CD4-positive, alpha-beta memory T cell (primary cell): ENCODE results near the gene SCG3. TPM values are rescaled to one million over a fixed set of nuclear protein-coding genes. Genes with fewer than 3 reads are reported as not detected.
"Not testable (repeated sequence)": the region's sequence is repeated elsewhere in the genome, so short reads cannot be mapped to it uniquely, and the experiment has no call there.

ENCODE experiments used
- CTCF ChIA-PET: fragments of 350-600 bp; sonication (Branson Sonifier 250); formaldehyde crosslinking; loops from one replicate; lab custom pipeline; 2021; ENCODE audit warnings: inconsistent platforms; ENCODE audit not compliant: partially characterized antibody; lab: Charles Lee
- POLR2A ChIA-PET: fragments of 350-600 bp; sonication (Branson Sonifier 250); formaldehyde crosslinking; loops from one replicate; lab custom pipeline; 2021; ENCODE audit not compliant: partially characterized antibody; lab: Charles Lee
- DNase-seq, 5 donors: peaks; one replicate each; pipeline versions ENCODE4 v3.0.0 to v3.0.0-alpha.2; 2020 to 2022; ENCODE audit warnings: mixed read lengths in 1 of 5
- H3K27ac ChIP-seq: one replicate; pipeline ENCODE4 v1.7.0; 2013; ENCODE audit warnings: low read depth, low read length
- H3K27me3 ChIP-seq: 2 replicates; pipeline ENCODE4 v1.7.0; 2013; ENCODE audit warnings: mild to moderate bottlenecking, low read length, moderate library complexity; ENCODE audit not compliant: insufficient read depth
- H3K36me3 ChIP-seq: 2 replicates; pipeline ENCODE4 v1.7.0; 2013; ENCODE audit warnings: mild to moderate bottlenecking, low read length, moderate library complexity; ENCODE audit not compliant: insufficient read depth
- H3K4me1 ChIP-seq: 2 replicates; pipeline ENCODE4 v1.7.0; 2013; ENCODE audit warnings: mild to moderate bottlenecking, low read length, moderate library complexity; ENCODE audit not compliant: insufficient read depth
- H3K4me3 ChIP-seq, 2 donors: one replicate each; pipeline ENCODE4 v1.7.0; 2013; ENCODE audit warnings: low read length in 2 of 2, mild to moderate bottlenecking in 1 of 2
- H3K9me3 ChIP-seq, 2 donors: one replicate each; pipeline ENCODE4 v1.7.0; 2013; ENCODE audit warnings: low read length in 2 of 2, control low read depth in 1 of 2; ENCODE audit not compliant: control insufficient read depth in 1 of 2
- H3K27ac Mint-ChIP-seq, 7 donors: one replicate each; pipeline ENCODE4 v1.8.0; 2020 to 2021; ENCODE audit warnings: mixed read lengths in 7 of 7, mild to moderate bottlenecking in 6 of 7, inconsistent platforms in 3 of 7, moderate library complexity in 3 of 7
- H3K27me3 Mint-ChIP-seq, 2 donors: one replicate each; pipeline ENCODE4 v1.8.0; 2020 to 2021; ENCODE audit warnings: mixed read lengths in 2 of 2
- H3K36me3 Mint-ChIP-seq, 2 donors: one replicate each; pipeline ENCODE4 v1.8.0; 2020 to 2021; ENCODE audit warnings: mixed read lengths in 2 of 2, inconsistent platforms in 1 of 2, mild to moderate bottlenecking in 1 of 2
- H3K4me1 Mint-ChIP-seq, 4 donors: one replicate each; pipeline ENCODE4 v1.8.0; 2020 to 2021; ENCODE audit warnings: mixed read lengths in 4 of 4, mild to moderate bottlenecking in 1 of 4
- H3K4me3 Mint-ChIP-seq, 8 donors: one replicate each; pipeline ENCODE4 v1.8.0; 2020 to 2021; ENCODE audit warnings: mixed read lengths in 8 of 8, mild to moderate bottlenecking in 7 of 8, moderate library complexity in 6 of 8, inconsistent platforms in 3 of 8
- H3K9me3 Mint-ChIP-seq, 8 donors: one replicate each; pipeline ENCODE4 v1.8.0; 2020 to 2021; ENCODE audit warnings: mixed read lengths in 8 of 8, mild to moderate bottlenecking in 5 of 8, inconsistent platforms in 3 of 8, moderate library complexity in 1 of 8
- intact Hi-C: fragments of 100-400 bp; cut with micrococcal nuclease; formaldehyde crosslinking; loops from one replicate; pipeline ENCODE4 v1.15.1; 2023
- polyA plus RNA-seq, 2 donors: library from polyadenylated mRNA; unstranded; fragments of 300-500 nt; fragmentation: Illumina TruSeq; gene quantifications; one replicate each; pipeline ENCODE4 v1.2.3, GENCODE V29; 2021
- total RNA-seq, 2 experiments: library from RNA; stranded (reverse); gene quantifications; one replicate each; pipeline ENCODE4 v1.2.3, GENCODE V29; 2021

SCG3 gene
- not detected for total RNA-seq
- not detected for polyA plus RNA-seq

DNA sequence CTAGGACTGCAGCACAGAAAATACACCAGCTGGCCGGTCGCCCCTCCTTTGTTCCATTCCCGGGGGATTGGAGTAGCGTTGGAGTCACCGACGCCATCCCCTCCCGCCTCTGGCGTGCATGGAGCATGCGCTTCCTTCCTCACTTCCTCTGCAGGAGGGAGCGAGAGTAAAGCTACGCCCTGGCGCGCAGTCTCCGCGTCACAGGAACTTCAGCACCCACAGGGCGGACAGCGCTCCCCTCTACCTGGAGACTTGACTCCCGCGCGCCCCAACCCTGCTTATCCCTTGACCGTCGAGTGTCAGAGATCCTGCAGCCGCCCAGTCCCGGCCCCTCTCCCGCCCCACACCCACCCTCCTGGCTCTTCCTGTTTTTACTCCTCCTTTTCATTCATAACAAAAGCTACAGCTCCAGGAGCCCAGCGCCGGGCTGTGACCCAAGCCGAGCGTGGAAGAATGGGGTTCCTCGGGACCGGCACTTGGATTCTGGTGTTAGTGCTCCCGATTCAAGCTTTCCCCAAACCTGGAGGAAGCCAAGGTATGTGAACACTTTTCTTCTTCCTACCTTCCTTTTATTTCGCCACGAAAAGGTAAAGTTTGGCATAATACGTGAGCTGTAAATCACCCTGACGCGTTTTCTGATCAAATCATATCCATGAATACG lies at the start of gene SCG3:
TSS of gene SCG3 (plus strand) at position 201 of the 661 bp plus-strand sequence. CDS start at position 454, 253 bp downstream.
- H3K27me3 Mint-ChIP-seq = peaks cover 36 to 43% of the 10 kb centered on the region in 2 donors

DNA sequence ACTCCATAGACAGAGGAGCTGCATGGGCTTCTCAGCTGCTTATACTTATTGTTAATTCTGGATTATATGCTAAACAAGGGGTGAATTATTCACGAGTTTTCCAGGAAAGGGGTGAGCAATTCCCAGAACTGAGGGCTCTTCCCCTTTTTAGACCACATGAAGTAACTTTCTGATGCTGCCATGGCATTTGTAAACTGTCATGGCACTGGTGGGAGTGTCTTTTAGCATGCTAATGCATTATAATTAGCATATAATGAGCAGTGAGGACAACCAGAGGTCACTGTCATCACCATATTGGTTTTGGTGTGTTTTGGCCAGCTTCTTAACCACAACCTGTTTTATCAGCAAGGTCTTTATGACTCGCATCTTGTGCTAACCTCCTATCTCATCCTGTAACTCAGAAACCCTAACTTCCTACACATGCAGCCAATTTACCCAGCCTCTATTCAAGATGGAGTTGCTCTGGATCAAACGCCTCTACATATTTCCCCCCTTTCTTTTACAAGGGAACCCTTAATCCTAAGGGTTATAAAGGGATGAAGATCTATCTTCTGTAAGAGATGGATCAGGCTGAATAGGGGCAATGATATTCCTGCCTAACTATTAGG lies 46.6 kb upstream of the SCG3 start:
- Histone ChIP-seq H3K9me3 (no peaks in the 10 kb centered on the region), H3K27ac (no peak overlapping the region), H3K4me1 (no peaks in the 10 kb centered on the region), H3K27me3 (no peaks in the 10 kb centered on the region), H3K4me3 (no peak overlapping the region), H3K36me3 (no peaks in the 10 kb centered on the region)
- intact Hi-C loops = no loop called here
- Mint-ChIP-seq H3K4me1 (peaks cover 0 to 2% (median 0%) of the 10 kb centered on the region in 4 donors), H3K4me3 (no peak overlapping the region), H3K27ac (no peak overlapping the region), H3K9me3 (no peaks in the 10 kb centered on the region), H3K36me3 (no peaks in the 10 kb centered on the region), H3K27me3 (peaks cover 7 to 9% of the 10 kb centered on the region in 2 donors)
- CTCF ChIA-PET = interaction anchor here (0.6 to 1.1 kb wide), 3 partner anchors 9 to 150 kb away, joined by 3 read pairs; no protein-coding TSS in a partner anchor
- DNase-seq = no peak
- POLR2A ChIA-PET = no interaction called here

More for the DNA sequence above, at the start of gene SCG3:
- H3K9me3 ChIP-seq = no peaks in the 10 kb centered on the region
- H3K4me3 Mint-ChIP-seq = no peak within 1 kb of the TSS
- H3K27me3 ChIP-seq = peaks cover 11% of the 10 kb centered on the region
- ChIA-PET CTCF (interaction anchor here (2.8 kb wide), 1 partner anchor 95 kb away, joined by 10 read pairs; no protein-coding TSS in a partner anchor), POLR2A (interaction anchor here (1.0 kb wide), 1 partner anchor 19 kb away, joined by 3 read pairs; no protein-coding TSS in a partner anchor)
- H3K4me3 ChIP-seq = no peak within 1 kb of the TSS
- no peaks in the 10 kb centered on the region for H3K36me3 Mint-ChIP-seq
- H3K27ac ChIP-seq = no peak within 1 kb of the TSS
- peaks cover 0 to 9% (median under 1%) of the 10 kb centered on the region in 4 donors for H3K4me1 Mint-ChIP-seq
- H3K4me1 ChIP-seq = no peaks in the 10 kb centered on the region
- intact Hi-C loops = no loop called here
- DNase-seq = peak; percentile 34 to 51 (median 36)
- peaks cover 0 to 8% (median 5%) of the 10 kb centered on the region in 8 donors for H3K9me3 Mint-ChIP-seq
- no peak within 1 kb of the TSS for H3K27ac Mint-ChIP-seq
- H3K36me3 ChIP-seq = no peaks in the 10 kb centered on the region

DNA sequence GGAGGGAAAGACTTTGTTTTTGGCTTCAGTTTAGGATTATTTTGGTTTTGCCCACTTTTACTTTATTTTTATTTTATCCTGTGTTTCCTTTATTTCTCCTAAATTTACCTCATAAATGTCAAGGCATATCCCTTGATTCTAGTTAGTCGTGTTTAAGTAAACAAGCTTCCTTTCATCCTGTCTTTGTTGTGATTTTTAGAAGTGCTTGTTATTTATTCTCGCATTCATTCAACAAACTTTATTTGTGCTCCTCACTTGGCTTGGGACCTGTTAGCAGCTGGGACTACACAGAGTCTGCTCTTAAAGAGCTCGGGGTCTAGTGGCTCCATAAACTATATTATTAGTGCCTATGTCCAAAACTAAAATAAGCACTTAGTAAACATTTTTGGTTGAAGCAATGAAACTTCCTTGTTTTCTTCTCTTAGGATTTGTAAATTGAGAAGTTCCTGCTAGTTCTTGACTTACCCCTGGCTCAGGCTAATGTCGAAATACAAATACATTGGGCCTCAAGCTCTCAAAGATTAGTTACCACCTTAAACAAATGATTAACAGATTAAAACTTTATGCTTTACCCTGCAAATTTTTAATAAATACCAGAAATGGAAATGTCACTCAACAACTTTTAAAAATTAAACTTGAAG lies 39.7 kb upstream of the SCG3 start:
- H3K4me3 ChIP-seq = no peak overlapping the region
- ChIA-PET CTCF (interaction anchor here (1.3 to 2.6 kb wide), 2 partner anchors 8 to 135 kb away, joined by 5 to 11 read pairs; no protein-coding TSS in a partner anchor), POLR2A (no interaction called here)
- no peaks in the 10 kb centered on the region for H3K9me3 ChIP-seq
- intact Hi-C loops = no loop called here
- Mint-ChIP-seq H3K27me3 (peaks cover 2% of the 10 kb centered on the region in 2 donors), H3K4me3 (no peak overlapping the region), H3K27ac (no peak overlapping the region), H3K4me1 (no peaks in the 10 kb centered on the region), H3K36me3 (no peaks in the 10 kb centered on the region), H3K9me3 (no peaks in the 10 kb centered on the region)
- H3K4me1 ChIP-seq = no peaks in the 10 kb centered on the region
- DNase-seq = no peak
- H3K27me3 ChIP-seq = no peaks in the 10 kb centered on the region
- no peaks in the 10 kb centered on the region for H3K36me3 ChIP-seq
- no peak overlapping the region for H3K27ac ChIP-seq

DNA sequence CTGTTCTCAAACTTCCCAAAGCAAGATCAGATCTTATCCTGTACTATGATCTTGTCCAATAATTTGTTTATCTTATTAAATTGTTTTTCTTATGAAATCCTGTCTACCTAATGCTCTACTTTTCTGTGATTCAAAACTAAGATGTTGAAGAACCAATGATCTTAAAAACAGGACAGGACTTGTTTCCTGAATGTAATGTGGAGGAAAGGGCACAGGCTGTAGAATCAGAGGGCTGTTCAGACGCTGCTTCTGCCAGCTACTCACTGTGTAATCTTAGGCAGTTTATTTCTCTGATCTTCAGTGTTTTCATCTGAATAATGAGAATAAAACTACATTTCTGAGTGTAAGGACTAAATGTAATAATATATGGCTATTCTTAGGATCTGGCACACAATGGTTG lies 38.6 kb upstream of the SCG3 start:
- no peaks in the 10 kb centered on the region for H3K9me3 Mint-ChIP-seq

DNA sequence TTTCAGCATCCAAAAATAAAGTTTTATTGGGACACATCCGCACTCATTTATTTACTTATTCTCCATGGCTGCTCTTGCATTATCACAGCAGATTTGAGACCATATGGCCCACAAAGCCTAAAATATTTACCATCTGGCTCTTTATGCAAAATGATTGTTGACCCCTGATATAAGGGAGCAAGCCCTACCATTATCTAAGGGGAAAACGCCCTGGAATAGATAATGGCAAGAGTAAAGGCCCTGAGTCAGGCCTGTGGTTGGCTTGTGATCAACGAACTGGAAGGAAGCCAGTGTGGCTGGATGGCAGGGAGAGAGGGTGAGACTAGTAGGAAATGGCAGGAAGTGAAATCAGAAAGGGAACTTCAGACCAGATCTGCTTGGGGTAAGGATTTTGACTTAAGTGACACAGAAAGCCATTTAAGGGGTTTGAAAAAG lies 34.2 kb upstream of the SCG3 start:
- H3K9me3 ChIP-seq = no peaks in the 10 kb centered on the region
- ChIA-PET POLR2A (no interaction called here), CTCF (interaction anchor here (0.7 to 8.8 kb wide), 3 partner anchors 114 to 129 kb away, joined by 3 to 283 read pairs (median 3); no protein-coding TSS in a partner anchor)
- Mint-ChIP-seq H3K4me1 (no peaks in the 10 kb centered on the region), H3K27ac (peak overlapping the region in 1 of 7 donors; percentile 36), H3K4me3 (no peak overlapping the region), H3K9me3 (no peaks in the 10 kb centered on the region), H3K27me3 (no peaks in the 10 kb centered on the region), H3K36me3 (no peaks in the 10 kb centered on the region)
- H3K27ac ChIP-seq = no peak overlapping the region
- no peak for DNase-seq
- no peaks in the 10 kb centered on the region for H3K27me3 ChIP-seq
- H3K4me3 ChIP-seq = no peak overlapping the region
- no peaks in the 10 kb centered on the region for H3K4me1 ChIP-seq
- H3K36me3 ChIP-seq = no peaks in the 10 kb centered on the region
- intact Hi-C loops = no loop called here

More for the DNA sequence above, 38.6 kb upstream of the SCG3 start:
- Mint-ChIP-seq H3K36me3 (no peaks in the 10 kb centered on the region), H3K4me3 (no peak overlapping the region), H3K4me1 (no peaks in the 10 kb centered on the region), H3K27ac (no peak overlapping the region), H3K27me3 (peaks cover 2% of the 10 kb centered on the region in 2 donors)
- CTCF ChIA-PET = interaction anchor here (2.6 kb wide), 1 partner anchor 133 kb away, joined by 11 read pairs; no protein-coding TSS in a partner anchor
- DNase-seq = no peak
- Histone ChIP-seq H3K27me3 (no peaks in the 10 kb centered on the region), H3K4me1 (no peaks in the 10 kb centered on the region), H3K9me3 (no peaks in the 10 kb centered on the region), H3K36me3 (no peaks in the 10 kb centered on the region), H3K27ac (no peak overlapping the region), H3K4me3 (no peak overlapping the region)
- POLR2A ChIA-PET = no interaction called here
- intact Hi-C loops = no loop called here

DNA sequence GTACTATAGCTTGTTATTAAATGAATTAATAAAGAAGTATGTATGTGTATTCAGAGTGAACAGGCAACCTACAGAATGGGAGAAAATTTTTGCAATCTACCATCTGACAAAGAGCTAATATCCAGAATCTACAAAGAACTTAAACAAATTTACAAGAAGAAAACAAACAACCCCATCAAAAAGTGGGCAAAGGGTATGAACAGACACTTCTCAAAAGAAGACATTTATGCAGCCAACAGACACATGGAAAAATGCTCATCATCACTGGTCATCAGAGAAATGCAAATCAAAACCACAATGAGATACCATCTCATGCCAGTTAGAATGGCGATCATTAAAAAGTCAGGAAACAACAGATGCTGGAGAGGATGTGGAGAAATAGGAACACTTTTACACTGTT lies 33.2 kb upstream of the SCG3 start:
- H3K36me3 Mint-ChIP-seq, H3K9me3 Mint-ChIP-seq, H3K4me1 Mint-ChIP-seq, H3K27ac Mint-ChIP-seq, intact Hi-C loops, DNase-seq, H3K27me3 ChIP-seq, H3K27ac ChIP-seq, H3K9me3 ChIP-seq, H3K4me3 ChIP-seq, H3K4me1 ChIP-seq, H3K27me3 Mint-ChIP-seq, H3K4me3 Mint-ChIP-seq, POLR2A ChIA-PET, H3K36me3 ChIP-seq: not testable (repeated sequence)
- CTCF ChIA-PET = interaction anchor here (1.0 to 8.8 kb wide), 3 partner anchors 113 to 130 kb away, joined by 3 to 283 read pairs (median 4); no protein-coding TSS in a partner anchor

DNA sequence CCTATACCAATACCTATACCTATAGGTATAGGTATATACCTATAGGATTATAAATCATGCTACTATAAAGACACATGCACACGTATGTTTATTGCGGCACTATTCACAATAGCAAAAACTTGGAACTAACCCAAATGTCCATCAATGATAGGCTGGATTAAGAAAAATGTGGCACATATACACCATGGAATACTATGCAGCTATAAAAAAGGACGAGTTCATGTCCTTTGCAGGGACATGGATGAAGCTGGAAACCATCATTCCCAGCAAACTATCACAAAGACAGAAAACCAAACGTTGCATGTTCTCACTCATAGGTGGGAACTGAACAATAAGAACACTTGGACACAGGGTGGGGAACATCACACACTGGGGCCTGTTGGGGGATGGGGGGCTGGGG lies 32.7 kb upstream of the SCG3 start:
- H3K4me3 Mint-ChIP-seq, H3K27ac ChIP-seq, H3K36me3 ChIP-seq, H3K27me3 Mint-ChIP-seq, H3K4me3 ChIP-seq, H3K9me3 ChIP-seq, H3K36me3 Mint-ChIP-seq, H3K27me3 ChIP-seq, H3K9me3 Mint-ChIP-seq, intact Hi-C loops, DNase-seq, H3K27ac Mint-ChIP-seq, POLR2A ChIA-PET, H3K4me1 ChIP-seq, H3K4me1 Mint-ChIP-seq: not testable (repeated sequence)
- CTCF ChIA-PET = interaction anchor here (0.9 to 8.8 kb wide), 4 partner anchors 50 to 135 kb away, joined by 3 to 283 read pairs (median 10); no protein-coding TSS in a partner anchor
